Kidney (tissue), 14 donors: ENCODE measurements around the gene SMIM24. TPM values are rescaled to one million over a fixed set of nuclear protein-coding genes. Genes with fewer than 3 reads are reported as not detected.

Experiments
- DNase-seq, 5 donors: peaks; one replicate each; pipeline ENCODE4 v3.0.0-alpha.2; 2013 to 2020
- FAIRE-seq: peaks from 2 replicates; lab custom pipeline; 2012; peaks lifted over from hg19 to GRCh38; lab: Jason Lieb, UNC
- H3K27ac ChIP-seq, 2 donors: one replicate each; pipeline ENCODE4 v1.7.0; 2013; ENCODE audit warnings: low read depth in 2 of 2, low read length in 2 of 2, inconsistent platforms in 1 of 2
- H3K27me3 ChIP-seq: one replicate; pipeline ENCODE4 v1.7.1; 2013; ENCODE audit warnings: low read length, inconsistent platforms; ENCODE audit not compliant: control insufficient read depth, insufficient read depth
- H3K36me3 ChIP-seq, 3 donors: one replicate each; pipeline versions ENCODE4 v1.7.0 to v1.7.1; 2013; ENCODE audit warnings: low read length in 3 of 3, control low read depth in 1 of 3, inconsistent platforms in 1 of 3; ENCODE audit not compliant: insufficient read depth in 3 of 3, control insufficient read depth in 2 of 3
- H3K4me1 ChIP-seq, 3 donors: one replicate each; pipeline versions ENCODE4 v1.7.0 to v1.7.1; 2013; ENCODE audit warnings: low read length in 3 of 3, inconsistent platforms in 1 of 3, low read depth in 1 of 3; ENCODE audit not compliant: control insufficient read depth in 2 of 3, insufficient read depth in 2 of 3
- H3K4me3 ChIP-seq, 3 donors: one replicate each; pipeline versions ENCODE4 v1.7.0 to v1.8.1; 2013; ENCODE audit warnings: low read length in 3 of 3, control low read depth in 1 of 3, inconsistent platforms in 1 of 3
- H3K9ac ChIP-seq, 3 donors: one replicate each; pipeline versions ENCODE4 v1.7.0 to v1.7.1; 2013; ENCODE audit warnings: low read length in 3 of 3, control low read depth in 1 of 3, inconsistent platforms in 1 of 3
- H3K9me3 ChIP-seq, 3 donors: one replicate each; pipeline versions ENCODE4 v1.7.0 to v1.7.1; 2013; ENCODE audit warnings: low read length in 3 of 3, control low read depth in 1 of 3, inconsistent platforms in 1 of 3; ENCODE audit not compliant: control insufficient read depth in 2 of 3, insufficient read depth in 1 of 3
- CTCF ChIP-seq: IDR thresholded peaks from 3 replicates; pipeline ENCODE4 v1.5.1; 2012; ENCODE audit warnings: mild to moderate bottlenecking, moderate library complexity, borderline replicate concordance; ENCODE audit not compliant: insufficient read depth; ENCODE audit errors: extremely low read depth
- intact Hi-C: fragments of 100-400 bp; cut with DNase I; formaldehyde crosslinking; loops from one replicate; pipeline ENCODE4 v1.11.1; 2022
- polyA plus RNA-seq: library from polyadenylated mRNA; stranded (reverse); fragments of 350-450 nt; fragmentation: Illumina TruSeq; extraction: RNeasy Lipid Tissue Mini Kit (QIAGEN cat#74804); gene quantifications from one replicate; pipeline ENCODE4 v1.2.3, GENCODE V29; 2014; ENCODE audit warnings: low read depth, low replicate concordance; ENCODE audit not compliant: insufficient read depth
- total RNA-seq: library from RNA; stranded (reverse); fragmentation: NEBNext Ultra II Directional; extraction: Animal tissue kit (Norgen Biotek cat#: 25700); gene quantifications from one replicate; pipeline ENCODE4 v1.2.1, GENCODE V29; 2021
- donor health status: control.
- donor health status: control.
- donor health status: control.
- donor health status: control.
- donor health status: control.
- donor health status: DM: yes; HTN: yes; CAD: no.
- donor health status: Normal renal cell carcinoma (clear cell type).

The SMIM24 gene
- total and polyA plus RNA-seq, 2 donors from 2014 or later, result 49.8 to 1,108 TPM

- FAIRE-seq (no peak), DNase-seq (peak in 3 of 5 donors; percentile 52 to 92 (median 88))
- Histone ChIP-seq H3K4me3 (peak overlapping the region; percentile 61 to 72 (median 69)), H3K9ac (peak overlapping the region; percentile 39 to 85 (median 73)), H3K27me3 (no peaks in the 10 kb centered on the region), H3K36me3 (peaks cover 0 to 6% (median 0%) of the 10 kb centered on the region in 3 donors), H3K4me1 (peaks cover 0 to 6% (median 0%) of the 10 kb centered on the region in 3 donors), H3K9me3 (no peaks in the 10 kb centered on the region), H3K27ac (peak overlapping the region in 1 of 2 donors; percentile 51)
- intact Hi-C loops, result no loop called here
- TF ChIP-seq CTCF, result no peak
Measured at GRCh38 chr19:3506384-3507340, 26.3 kb upstream of the SMIM24 start.

GRCh38 chr19:3505598-3506383 is 25.5 kb upstream of the SMIM24 start, which contains the start of gene FZR1:
TSS of gene FZR1 (plus strand) at chr19:3506311. CDS start at chr19:3522990, 16,679 bp downstream.
- peak within 1 kb of the TSS; percentile 77 to 97 (median 93) for H3K4me3 ChIP-seq
- no peak for FAIRE-seq
- DNase-seq, result peak; percentile 99 to 100 (median 100)
- H3K9me3 ChIP-seq, result no peaks in the 10 kb centered on the region
- H3K27me3 ChIP-seq, result no peaks in the 10 kb centered on the region
- H3K27ac ChIP-seq, result peak within 1 kb of the TSS; percentile 80 to 84
- no peak for TF ChIP-seq CTCF
- H3K9ac ChIP-seq, result peak within 1 kb of the TSS; percentile 80 to 85 (median 83)
- intact Hi-C loops, result no loop called here
- peaks cover 0 to 6% (median 0%) of the 10 kb centered on the region in 3 donors for H3K36me3 ChIP-seq
- H3K4me1 ChIP-seq, result peaks cover 0 to 6% (median 0%) of the 10 kb centered on the region in 3 donors

- H3K27ac ChIP-seq, result no peak overlapping the region
- H3K4me3 ChIP-seq, result no peak overlapping the region
- H3K9ac ChIP-seq, result no peak overlapping the region
- intact Hi-C loops, result no loop called here
- H3K27me3 ChIP-seq, result no peaks in the 10 kb centered on the region
- TF ChIP-seq CTCF, result no peak
- peaks cover 0 to 3% (median 0%) of the 10 kb centered on the region in 3 donors for H3K36me3 ChIP-seq
- peaks cover 0 to 9% (median 3%) of the 10 kb centered on the region in 3 donors for H3K4me1 ChIP-seq
- no peaks in the 10 kb centered on the region for H3K9me3 ChIP-seq
- FAIRE-seq (no peak), DNase-seq (no peak)
Measured at GRCh38 chr19:3504735-3505134, 24.4 kb upstream of the SMIM24 start.
